ENCODE data around the gene FZD8. TPM values are rescaled to one million over a fixed set of nuclear protein-coding genes. Genes with fewer than 3 reads are reported as not detected.

The FZD8 gene
- total RNA-seq, 1 experiment from 2014 or later = 13.8 TPM

DNA sequence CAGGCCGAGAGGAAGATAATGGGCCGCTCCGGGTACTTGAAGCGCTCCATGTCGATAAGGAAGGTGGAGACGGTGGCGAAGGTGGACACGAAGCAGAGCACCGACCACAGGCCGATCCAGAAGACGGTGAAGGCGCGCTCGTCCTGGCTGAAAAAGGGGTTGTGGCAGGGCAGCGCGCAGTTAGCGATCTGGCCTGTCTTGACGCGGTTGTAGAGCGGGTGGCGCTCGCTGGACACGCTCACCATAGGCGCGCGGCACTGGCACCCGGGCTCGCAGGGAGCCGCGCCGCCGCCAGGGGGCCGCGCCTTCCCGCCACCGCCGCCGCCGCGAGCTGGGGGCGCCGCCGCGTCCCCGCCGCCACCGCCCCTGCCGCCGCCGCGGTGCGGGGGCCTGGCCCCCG is 1.6 kb downstream of the FZD8 start:
- peaks cover 17% of the 10 kb centered on the region for H3K23me2 ChIP-seq (ENCODE audit: insufficient read length, low read depth, low read length, poor library complexity, severe bottlenecking)
- H2BK5ac ChIP-seq (ENCODE audit: insufficient read length, low read length) = no peak overlapping the region
- H2BK120ac ChIP-seq (ENCODE audit: low read depth, low read length, poor library complexity, severe bottlenecking) = no peak overlapping the region
- H3K27ac Mint-ChIP-seq = peak overlapping the region in 1 of 3 experiments; percentile 44; a peak in 1 of 7 replicates
- H3K4ac ChIP-seq (ENCODE audit: low read depth, low read length) = no peak overlapping the region
- no peak overlapping the region for H4K5ac ChIP-seq (ENCODE audit: insufficient read length, low read depth, low read length)
- peaks cover 43 to 53% of the 10 kb centered on the region in 2 experiments for H3K4me1 Mint-ChIP-seq
- H3K27me3 ChIP-seq (ENCODE audit: insufficient read depth, low read length) = peaks cover 8% of the 10 kb centered on the region; the same call in 1 of the 2 replicates
- no peak overlapping the region for H2AFZ ChIP-seq (ENCODE audit: low read length)
- peak overlapping the region; percentile 48 for H3K4me2 ChIP-seq (ENCODE audit: insufficient read depth, insufficient read length, low read length)
- H3K4me3 Mint-ChIP-seq = peak overlapping the region; percentile 79 to 84
- no peaks in the 10 kb centered on the region for H4K20me1 ChIP-seq (ENCODE audit: control insufficient read depth, insufficient read depth, insufficient read length)
- no CpG with 5 or more reads among the region's 53 CpGs for WGBS (ENCODE audit: extremely low coverage, insufficient read length, low lambda C conversion rate)
- TF ChIP-seq, protein P1, sequence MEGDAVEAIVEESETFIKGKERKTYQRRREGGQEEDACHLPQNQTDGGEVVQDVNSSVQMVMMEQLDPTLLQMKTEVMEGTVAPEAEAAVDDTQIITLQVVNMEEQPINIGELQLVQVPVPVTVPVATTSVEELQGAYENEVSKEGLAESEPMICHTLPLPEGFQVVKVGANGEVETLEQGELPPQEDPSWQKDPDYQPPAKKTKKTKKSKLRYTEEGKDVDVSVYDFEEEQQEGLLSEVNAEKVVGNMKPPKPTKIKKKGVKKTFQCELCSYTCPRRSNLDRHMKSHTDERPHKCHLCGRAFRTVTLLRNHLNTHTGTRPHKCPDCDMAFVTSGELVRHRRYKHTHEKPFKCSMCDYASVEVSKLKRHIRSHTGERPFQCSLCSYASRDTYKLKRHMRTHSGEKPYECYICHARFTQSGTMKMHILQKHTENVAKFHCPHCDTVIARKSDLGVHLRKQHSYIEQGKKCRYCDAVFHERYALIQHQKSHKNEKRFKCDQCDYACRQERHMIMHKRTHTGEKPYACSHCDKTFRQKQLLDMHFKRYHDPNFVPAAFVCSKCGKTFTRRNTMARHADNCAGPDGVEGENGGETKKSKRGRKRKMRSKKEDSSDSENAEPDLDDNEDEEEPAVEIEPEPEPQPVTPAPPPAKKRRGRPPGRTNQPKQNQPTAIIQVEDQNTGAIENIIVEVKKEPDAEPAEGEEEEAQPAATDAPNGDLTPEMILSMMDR (conservative IDR thresholded peaks at IDR 0.05) = peak; percentile 50; the same call in 2 of the 3 replicates
- H4K91ac ChIP-seq (ENCODE audit: insufficient read length, low read depth, low read length) = no peak overlapping the region
- H3K27me3 Mint-ChIP-seq (ENCODE audit: low read depth) = peaks cover 26% of the 10 kb centered on the region
- peaks cover 7% of the 10 kb centered on the region; the same call in 1 of the 2 replicates for H3K4me1 ChIP-seq (ENCODE audit: insufficient read depth, low read length)
- no peak overlapping the region for H2BK15ac ChIP-seq (ENCODE audit: low read depth, low read length)
- H2AK5ac ChIP-seq (ENCODE audit: insufficient read length, low read length) = no peak overlapping the region
- H3K9me3 Mint-ChIP-seq = no peaks in the 10 kb centered on the region
- 0 out of 2 replicates have a peak overlapping the region, but pooled peaks have one; percentile 42 for H3K14ac ChIP-seq (ENCODE audit: insufficient read depth, low read length)
- peak; percentile 78 for DNase-seq
- H2BK12ac ChIP-seq (ENCODE audit: insufficient read length, low read depth, low read length) = no peak overlapping the region
- no peaks in the 10 kb centered on the region for H3K79me2 ChIP-seq (ENCODE audit: insufficient read depth, low read length)
- H3K27ac ChIP-seq (ENCODE audit: insufficient read length, low read depth, low read length) = no peak overlapping the region
- no peaks in the 10 kb centered on the region for H3K9me3 ChIP-seq (ENCODE audit: control insufficient read depth, low read depth, low read length)
- no peak overlapping the region for H2BK20ac ChIP-seq (ENCODE audit: low read depth, low read length, poor library complexity, severe bottlenecking)
- H3K23ac ChIP-seq (ENCODE audit: insufficient read length, low read depth, low read length) = no peak overlapping the region
- no peaks in the 10 kb centered on the region for H3K79me1 ChIP-seq (ENCODE audit: insufficient read depth, low read depth, low read length, poor library complexity, severe bottlenecking)
- H3T11ph ChIP-seq (ENCODE audit: low read length) = no peak overlapping the region
- no peak overlapping the region for H4K8ac ChIP-seq (replicated peaks; ENCODE audit: insufficient read length, low read depth, low read length)
- no peak overlapping the region for H3K9ac ChIP-seq (ENCODE audit: extremely low read depth, insufficient read length, low read length)
- H3K36me3 Mint-ChIP-seq (ENCODE audit: insufficient read depth in 1 of 3, low read depth in 3 of 3) = no peaks in the 10 kb centered on the region; a peak in 1 of 7 replicates
- H3K18ac ChIP-seq (ENCODE audit: insufficient read length, low read depth, low read length) = no peak overlapping the region
- no peak overlapping the region for H3K56ac ChIP-seq (ENCODE audit: insufficient read length, low read depth, low read length)

Data from H9 (cell line).